ENCODE data around the gene MYO10.

The MYO10 gene

GRCh38 chr5:16690243-16690852, 245.7 kb downstream of the MYO10 start:
- in situ Hi-C loops (cut with MboI; ENCODE audit: low sequenced_read_pairs): no loop called here

GRCh38 chr5:16687898-16688297, 248.2 kb downstream of the MYO10 start:
- in situ Hi-C loops (cut with MboI; ENCODE audit: low sequenced_read_pairs): no loop called here

GRCh38 chr5:16685069-16685468, 251.0 kb downstream of the MYO10 start:
- in situ Hi-C loops (cut with MboI; ENCODE audit: low sequenced_read_pairs): no loop called here

- in situ Hi-C loops (cut with MboI; ENCODE audit: low sequenced_read_pairs): no loop called here
These were observed 254.2 kb downstream of the MYO10 start for GRCh38 chr5:16681876-16682275.

GRCh38 chr5:16679863-16680262, 256.2 kb downstream of the MYO10 start:
- in situ Hi-C loops (cut with MboI; ENCODE audit: low sequenced_read_pairs): no loop called here

- in situ Hi-C loops (cut with MboI; ENCODE audit: low sequenced_read_pairs): no loop called here
These were observed 256.9 kb downstream of the MYO10 start for GRCh38 chr5:16679190-16679589.

- in situ Hi-C loops (cut with MboI; ENCODE audit: low sequenced_read_pairs): no loop called here
These were observed 260.3 kb downstream of the MYO10 start for GRCh38 chr5:16675806-16676205.

- in situ Hi-C loops (cut with MboI; ENCODE audit: low sequenced_read_pairs): no loop called here
These were observed 261.3 kb downstream of the MYO10 start for GRCh38 chr5:16674750-16675149.

- in situ Hi-C loops (cut with MboI; ENCODE audit: low sequenced_read_pairs): no loop called here
These were observed 262.6 kb downstream of the MYO10 start for GRCh38 chr5:16673241-16674201.

GRCh38 chr5:16671208-16671607, 264.9 kb downstream of the MYO10 start:
- in situ Hi-C loops (cut with MboI; ENCODE audit: low sequenced_read_pairs): no loop called here

GRCh38 chr5:16669776-16670175, 266.3 kb downstream of the MYO10 start:
- in situ Hi-C loops (cut with MboI; ENCODE audit: low sequenced_read_pairs): no loop called here

- in situ Hi-C loops (cut with MboI; ENCODE audit: low sequenced_read_pairs): no loop called here
These were observed 267.5 kb downstream of the MYO10 start for GRCh38 chr5:16668631-16669030.

- in situ Hi-C loops (cut with MboI; ENCODE audit: low sequenced_read_pairs): no loop called here
These were observed 267.9 kb downstream of the MYO10 start for GRCh38 chr5:16668194-16668593.

GRCh38 chr5:16666883-16667398, 269.1 kb downstream of the MYO10 start:
- in situ Hi-C loops (cut with MboI; ENCODE audit: low sequenced_read_pairs): no loop called here

GRCh38 chr5:16666130-16666882, 269.8 kb downstream of the MYO10 start:
- in situ Hi-C loops (cut with MboI; ENCODE audit: low sequenced_read_pairs): no loop called here

GRCh38 chr5:16665601-16666000, 270.5 kb downstream of the MYO10 start:
- in situ Hi-C loops (cut with MboI; ENCODE audit: low sequenced_read_pairs): no loop called here

GRCh38 chr5:16664368-16664767, 271.7 kb downstream of the MYO10 start:
- in situ Hi-C loops (cut with MboI; ENCODE audit: low sequenced_read_pairs): no loop called here

GRCh38 chr5:16663840-16664239, 272.2 kb downstream of the MYO10 start:
- in situ Hi-C loops (cut with MboI; ENCODE audit: low sequenced_read_pairs): no loop called here

GRCh38 chr5:16661713-16662112, 274.4 kb downstream of the MYO10 start:
- in situ Hi-C loops (cut with MboI; ENCODE audit: low sequenced_read_pairs): no loop called here

GRCh38 chr5:16660982-16661381, 275.1 kb downstream of the MYO10 start:
- in situ Hi-C loops (cut with MboI; ENCODE audit: low sequenced_read_pairs): no loop called here

GRCh38 chr5:16659536-16659935, 276.6 kb downstream of the MYO10 start:
- in situ Hi-C loops (cut with MboI; ENCODE audit: low sequenced_read_pairs): no loop called here
